Breast epithelium (tissue), 3 donors: Measurements from ENCODE around the gene NGB.

Experiments
- CTCF ChIP-seq, 3 donors: fragments of 450-650 bp; IDR thresholded peaks; one replicate each; pipeline ENCODE4 v1.5.1; 2016 to 2017; ENCODE audit warnings: antibody characterized with exemption in 3 of 3, mild to moderate bottlenecking in 3 of 3, moderate library complexity in 3 of 3
- POLR2A ChIP-seq: fragments of 450-650 bp; IDR thresholded peaks from one replicate; pipeline ENCODE4 v1.6.1; 2016; ENCODE audit warnings: antibody characterized with exemption, mild to moderate bottlenecking, moderate library complexity

DNA sequence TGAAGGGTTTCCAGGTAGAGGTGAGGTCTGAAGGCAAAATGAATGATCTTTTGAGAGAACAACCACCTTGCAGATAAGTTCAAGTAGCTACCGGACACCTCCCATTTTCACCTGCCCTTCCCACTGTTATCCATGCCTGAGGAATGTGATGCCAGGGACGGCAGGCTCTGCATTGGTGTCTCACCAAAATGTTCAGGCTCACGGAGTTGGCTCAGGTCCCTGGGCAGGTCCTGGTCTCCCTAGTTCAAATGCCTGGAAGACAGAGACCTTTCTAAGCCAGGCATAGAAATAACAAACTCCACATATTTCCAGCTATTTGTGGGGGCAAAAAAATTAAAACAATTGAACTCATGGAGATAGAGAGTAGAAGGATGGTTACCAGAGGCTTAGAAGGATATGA, 53.5 kb downstream of the NGB start:
- no peak for TF ChIP-seq CTCF (IDR thresholded peaks at IDR 0.05)
- TF ChIP-seq POLR2A = no peak
